Smooth muscle cell (in vitro differentiated cells): ENCODE results near the gene SRRM5. TPM values are rescaled to one million over a fixed set of nuclear protein-coding genes. Genes with fewer than 3 reads are reported as not detected.

Experiments used
- DNase-seq: peaks from one replicate; lab custom pipeline; 2025; ENCODE audit not compliant: unreplicated experiment; lab: John Stamatoyannopoulos, UW
- H2AFZ ChIP-seq: fragments of 200-600 bp; sonication (generic); 2 replicates; pipeline ENCODE4 v1.6.0; 2016; ENCODE audit warnings: antibody characterized with exemption, low read depth, mild to moderate bottlenecking
- H3F3A ChIP-seq: fragments of 200-600 bp; sonication (generic); 2 replicates; pipeline ENCODE4 v1.6.0; 2017; ENCODE audit warnings: antibody characterized with exemption, low read depth
- H3K27ac ChIP-seq: fragments of 200-600 bp; sonication (generic); 2 replicates; pipeline ENCODE4 v1.5.1; 2016; ENCODE audit warnings: low read depth, mild to moderate bottlenecking
- H3K27me3 ChIP-seq: fragments of 200-600 bp; sonication (generic); 2 replicates; pipeline ENCODE4 v1.6.1; 2016; ENCODE audit warnings: low read depth, mild to moderate bottlenecking
- H3K36me3 ChIP-seq: fragments of 200-600 bp; sonication (generic); 2 replicates; pipeline ENCODE4 v1.5.1; 2016; ENCODE audit warnings: low read depth
- H3K4me1 ChIP-seq: fragments of 200-600 bp; sonication (generic); 2 replicates; pipeline ENCODE4 v1.5.1; 2016; ENCODE audit warnings: low read depth
- H3K4me2 ChIP-seq: fragments of 200-600 bp; sonication (generic); 2 replicates; pipeline ENCODE4 v1.6.0; 2016; ENCODE audit warnings: mild to moderate bottlenecking
- H3K4me3 ChIP-seq: fragments of 200-600 bp; sonication (generic); 2 replicates; pipeline ENCODE4 v1.5.1; 2016; ENCODE audit warnings: mild to moderate bottlenecking
- H3K79me2 ChIP-seq: fragments of 200-600 bp; sonication (generic); 2 replicates; pipeline ENCODE4 v1.6.0; 2016; ENCODE audit warnings: low read depth, mild to moderate bottlenecking
- H3K9ac ChIP-seq: fragments of 200-600 bp; sonication (generic); 2 replicates; pipeline ENCODE4 v1.6.0; 2016; ENCODE audit warnings: low read depth
- H3K9me3 ChIP-seq: fragments of 200-600 bp; sonication (generic); replicated peaks from 2 replicates; pipeline ENCODE4 v1.5.1; 2016; ENCODE audit warnings: low read depth
- H4K20me1 ChIP-seq: fragments of 200-600 bp; sonication (generic); 2 replicates; pipeline ENCODE4 v1.6.0; 2016; ENCODE audit warnings: low read depth
- CTCF ChIP-seq: fragments of 200-600 bp; sonication (generic); IDR thresholded peaks from 2 replicates; pipeline ENCODE4 v1.5.1; 2017; ENCODE audit warnings: borderline replicate concordance, mild to moderate bottlenecking, antibody characterized with exemption; ENCODE audit not compliant: insufficient read depth, poor library complexity, severe bottlenecking
- WGBS: methylation state at CpG from one replicate; pipeline ENCODE4 v1.1.7; 2016; ENCODE audit warnings: low lambda C conversion rate; 5-methylcytosine and 5-hydroxymethylcytosine counted together
- polyA plus RNA-seq: library from polyadenylated mRNA; unstranded; fragments of >200 nt; fragmentation: Nextera tagmentation; extraction: Ambion mirVana; gene quantifications from 2 replicates; pipeline ENCODE4 v1.2.1, GENCODE V29; 2016
- total RNA-seq: library from RNA; depleted of rRNA; stranded (reverse); fragments of >200 nt; gene quantifications from 2 replicates; pipeline ENCODE4 v1.2.3, GENCODE V29; 2014

SRRM5 gene
- total and polyA plus RNA-seq, 2 experiments from 2014 or later: 0.27 TPM; not detected in 1

DNA sequence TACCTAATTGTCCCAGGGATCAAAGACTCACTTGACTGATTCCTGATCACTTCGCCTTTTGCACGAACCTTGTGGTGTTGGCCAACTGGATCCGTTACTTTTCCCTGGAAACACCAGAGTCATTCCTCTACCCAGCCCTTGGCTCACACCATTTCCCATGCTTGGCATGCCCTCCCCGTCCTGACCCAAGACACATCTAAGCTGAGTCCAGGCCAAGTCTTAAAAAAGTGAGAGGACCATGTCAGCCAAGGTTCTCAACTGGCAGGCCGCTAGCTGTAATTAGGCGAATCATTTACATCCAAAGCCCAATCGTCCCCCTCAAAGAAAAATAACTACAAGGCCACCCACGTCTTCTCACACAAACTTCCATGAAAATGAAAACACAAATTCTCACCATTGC is 46.6 kb downstream of the SRRM5 start:
- no peak for TF ChIP-seq CTCF
- 96% methylated on average over 8 of the region's 8 CpGs for WGBS
- DNase-seq: no peak

DNA sequence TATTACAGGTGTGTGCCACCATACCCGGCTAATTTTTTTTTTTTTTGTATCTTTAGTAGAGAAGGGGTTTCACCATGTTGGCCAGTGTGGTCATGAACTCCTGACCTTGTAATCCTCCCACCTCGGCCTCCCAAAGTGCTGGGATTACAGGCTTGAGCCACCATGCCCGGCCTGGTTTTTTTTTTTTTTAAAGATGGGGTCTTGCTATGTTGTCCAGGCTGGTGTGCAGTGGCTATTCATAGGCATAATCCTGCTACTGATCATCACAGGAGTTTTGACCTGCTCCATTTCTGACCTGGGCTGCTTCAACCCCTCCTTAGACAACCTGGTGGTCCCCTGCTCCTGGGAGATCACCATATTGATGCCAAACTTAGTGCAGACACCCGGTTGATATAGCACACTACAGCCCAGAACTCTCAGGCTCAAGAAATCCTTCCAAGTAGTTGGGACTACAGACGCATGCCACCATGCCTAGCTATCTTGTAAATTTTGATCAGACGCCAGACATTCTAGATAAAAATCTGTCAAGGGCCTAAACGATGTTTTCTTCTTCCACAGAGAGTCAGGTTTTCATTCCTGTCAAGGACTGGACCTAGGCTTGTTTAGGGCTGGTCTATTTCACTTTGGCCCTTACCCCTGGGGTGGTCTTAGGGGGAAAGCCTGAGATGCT is 48.5 kb downstream of the SRRM5 start:
- peaks cover 18% of the 10 kb centered on the region for H3K36me3 ChIP-seq

More for the DNA sequence above, 46.6 kb downstream of the SRRM5 start:
- H4K20me1 ChIP-seq: no peaks in the 10 kb centered on the region
- no peak overlapping the region for H3K4me3 ChIP-seq
- no peaks in the 10 kb centered on the region for H3K79me2 ChIP-seq
- no peaks in the 10 kb centered on the region for H3K9me3 ChIP-seq
- H2AFZ ChIP-seq: no peak overlapping the region
- peaks cover 18% of the 10 kb centered on the region for H3K36me3 ChIP-seq
- no peaks in the 10 kb centered on the region for H3K27me3 ChIP-seq
- no peaks in the 10 kb centered on the region for H3K4me1 ChIP-seq
- H3K9ac ChIP-seq: no peak overlapping the region
- no peaks in the 10 kb centered on the region for H3F3A ChIP-seq
- H3K4me2 ChIP-seq: no peak overlapping the region
- no peak overlapping the region for H3K27ac ChIP-seq

GRCh38 chr19:43660971-43661360 is 49.1 kb downstream of the SRRM5 start:
- Histone ChIP-seq H3K4me2 (no peak overlapping the region), H3K4me1 (no peaks in the 10 kb centered on the region), H3K79me2 (no peaks in the 10 kb centered on the region), H3K36me3 (peaks cover 18% of the 10 kb centered on the region), H3K27ac (no peak overlapping the region), H3K9me3 (no peaks in the 10 kb centered on the region), H3K4me3 (no peak overlapping the region), H2AFZ (no peak overlapping the region), H3K9ac (no peak overlapping the region), H3K27me3 (no peaks in the 10 kb centered on the region), H4K20me1 (peaks cover 17% of the 10 kb centered on the region), H3F3A (no peaks in the 10 kb centered on the region)
- WGBS: 98% methylated on average over 6 of the region's 6 CpGs
- DNase-seq: no peak
- no peak for TF ChIP-seq CTCF

More for the DNA sequence above, 48.5 kb downstream of the SRRM5 start:
- H3K27ac ChIP-seq: no peak overlapping the region
- no peak overlapping the region for H3K4me2 ChIP-seq
- H3K4me3 ChIP-seq: no peak overlapping the region
- no peaks in the 10 kb centered on the region for H3K9me3 ChIP-seq
- H2AFZ ChIP-seq: no peak overlapping the region
- WGBS: 90% methylated on average over 7 of the region's 7 CpGs
- DNase-seq: no peak
- no peak overlapping the region for H3K9ac ChIP-seq
- H3F3A ChIP-seq: no peaks in the 10 kb centered on the region
- no peaks in the 10 kb centered on the region for H3K4me1 ChIP-seq
- H3K79me2 ChIP-seq: no peaks in the 10 kb centered on the region
- peaks cover 13% of the 10 kb centered on the region for H4K20me1 ChIP-seq
- TF ChIP-seq CTCF: no peak
- H3K27me3 ChIP-seq: no peaks in the 10 kb centered on the region

DNA sequence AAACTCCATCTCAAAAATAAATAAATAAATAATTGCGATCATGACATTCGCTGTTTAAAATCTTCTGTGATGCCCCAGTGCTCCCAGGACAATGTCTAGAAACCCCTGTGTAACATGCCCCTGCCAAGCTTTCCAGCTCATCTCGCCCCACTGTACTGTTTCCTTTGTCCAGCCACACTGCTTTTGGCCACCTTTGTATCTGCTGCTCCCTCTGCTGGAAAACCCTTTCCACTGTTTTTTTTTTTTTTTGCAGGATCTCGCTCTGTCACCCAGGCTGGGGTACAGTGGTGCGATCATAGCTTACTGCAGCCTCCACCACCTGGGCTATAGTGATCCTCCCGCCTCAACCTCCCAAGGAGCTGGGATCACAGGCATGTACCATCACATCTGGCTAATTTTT is 50.6 kb downstream of the SRRM5 start:
- H3K36me3 ChIP-seq: peaks cover 18% of the 10 kb centered on the region
- 96% methylated on average over 6 of the region's 6 CpGs for WGBS
- no peak overlapping the region for H3K9ac ChIP-seq
- H3F3A ChIP-seq: no peaks in the 10 kb centered on the region
- H4K20me1 ChIP-seq: peaks cover 25% of the 10 kb centered on the region
- H3K79me2 ChIP-seq: no peaks in the 10 kb centered on the region
- TF ChIP-seq CTCF: peak; percentile 27
- no peak overlapping the region for H3K27ac ChIP-seq
- no peaks in the 10 kb centered on the region for H3K27me3 ChIP-seq
- H2AFZ ChIP-seq: no peak overlapping the region
- H3K4me2 ChIP-seq: no peak overlapping the region
- no peak overlapping the region for H3K4me3 ChIP-seq
- no peak for DNase-seq
- no peaks in the 10 kb centered on the region for H3K4me1 ChIP-seq
- no peaks in the 10 kb centered on the region for H3K9me3 ChIP-seq
